ENCODE data around the gene KATNBL1. TPM values are rescaled to one million over a fixed set of nuclear protein-coding genes. Genes with fewer than 3 reads are reported as not detected.

Gene KATNBL1
- total RNA-seq = 10 to 100 TPM; 40.2 to 86.3 (median 52.4) TPM
- 10 to 100 TPM; 18.4 to 21.0 (median 18.7) TPM for polyA plus RNA-seq
- long read RNA-seq, donor 1, partial matches to known transcripts = 0 of 12 reads
- long read RNA-seq, donor 1, other reads (novel, unspliced or antisense) = 0 of 12 reads
- long read RNA-seq, donor 2, partial matches to known transcripts = 0 of 9 reads
- long read RNA-seq, donor 2, other reads (novel, unspliced or antisense) = 0 of 9 reads

- no peaks in the 10 kb centered on the region for H3K27me3 ChIP-seq (replicated peaks in 1 of 7)
- H3K4me3 ChIP-seq = peak within 1 kb of the TSS; percentile 56 to 85 (median 60)
- peaks cover 0 to 7% (median 0%) of the 10 kb centered on the region in 6 donors for H3K36me3 ChIP-seq
- H3K4me1 ChIP-seq = peaks cover 9 to 28% (median 24%) of the 10 kb centered on the region in 6 donors
- DNase-seq = peak; percentile 99
- peak within 1 kb of the TSS; percentile 66 to 92 (median 88) for H3K27ac ChIP-seq
- intact Hi-C loops (cut with DNase I; ENCODE audit: low total_unique reads) = loop anchor here (5.0 kb wide), 2 partner anchors 107 to 147 kb away; partner anchors contain the start of genes EMC7 and PGBD4
- H3K9me3 ChIP-seq = no peaks in the 10 kb centered on the region
- TF ChIP-seq CTCF (IDR thresholded peaks at IDR 0.05 in 8 of 11, conservative IDR thresholded peaks at IDR 0.05 in 3 of 11) = peak; percentile 90 to 99 (median 97)
- peak in 1 of 3 donors; percentile 82 for TF ChIP-seq POLR2A (IDR thresholded peaks at IDR 0.05)
- peak; percentile 73 to 88 (median 85) for TF ChIP-seq POLR2AphosphoS5 (IDR thresholded peaks at IDR 0.05)
- 0 to 1% (median 0%) methylated on average over 22 to 81 of the region's 81 CpGs for WGBS, 5 donors
Observed at GRCh38 chr15:34209421-34210282, at the start of gene KATNBL1. KATNBL1 (minus strand) TSS chr15:34210096; CDS start chr15:34163676, 46,420 bp downstream.

- H3K27ac ChIP-seq = no peak overlapping the region
- H3K9me3 ChIP-seq = no peaks in the 10 kb centered on the region
- H3K36me3 ChIP-seq = peaks cover 0 to 82% (median 38%) of the 10 kb centered on the region in 6 donors
- intact Hi-C loops (cut with DNase I; ENCODE audit: low total_unique reads) = no loop called here
- no peak overlapping the region for H3K4me3 ChIP-seq
- no peak for TF ChIP-seq POLR2AphosphoS5 (IDR thresholded peaks at IDR 0.05)
- no peak for TF ChIP-seq CTCF (IDR thresholded peaks at IDR 0.05 in 8 of 11, conservative IDR thresholded peaks at IDR 0.05 in 3 of 11)
- no peak for TF ChIP-seq POLR2A (IDR thresholded peaks at IDR 0.05)
- no peaks in the 10 kb centered on the region for H3K4me1 ChIP-seq
- WGBS, 5 donors = 92 to 97% (median 94%) methylated on average over 3 of the region's 3 CpGs
- no peak for DNase-seq
- H3K27me3 ChIP-seq (replicated peaks in 1 of 7) = no peaks in the 10 kb centered on the region
Observed at GRCh38 chr15:34259566-34259965, 49.7 kb upstream of the KATNBL1 start.

GRCh38 chr15:34258151-34258550 is 48.3 kb upstream of the KATNBL1 start:
- TF ChIP-seq POLR2A (IDR thresholded peaks at IDR 0.05) (no peak), CTCF (IDR thresholded peaks at IDR 0.05 in 8 of 11, conservative IDR thresholded peaks at IDR 0.05 in 3 of 11) (no peak), POLR2AphosphoS5 (IDR thresholded peaks at IDR 0.05) (no peak)
- no peak overlapping the region for H3K27ac ChIP-seq
- no peaks in the 10 kb centered on the region for H3K4me1 ChIP-seq
- no peak overlapping the region for H3K4me3 ChIP-seq
- intact Hi-C loops (cut with DNase I; ENCODE audit: low total_unique reads) = no loop called here
- no peaks in the 10 kb centered on the region for H3K27me3 ChIP-seq (replicated peaks in 1 of 7)
- H3K36me3 ChIP-seq = peaks cover 0 to 94% (median 52%) of the 10 kb centered on the region in 6 donors
- WGBS, 5 donors = 91 to 97% (median 94%) methylated on average over 2 of the region's 2 CpGs
- no peaks in the 10 kb centered on the region for H3K9me3 ChIP-seq
- no peak for DNase-seq

GRCh38 chr15:34252545-34252944 is 42.6 kb upstream of the KATNBL1 start:
- intact Hi-C loops (cut with DNase I; ENCODE audit: low total_unique reads) = no loop called here
- no peak for TF ChIP-seq POLR2A (IDR thresholded peaks at IDR 0.05)
- no peak for TF ChIP-seq CTCF (IDR thresholded peaks at IDR 0.05 in 8 of 11, conservative IDR thresholded peaks at IDR 0.05 in 3 of 11)
- Histone ChIP-seq H3K27me3 (replicated peaks in 1 of 7) (no peaks in the 10 kb centered on the region), H3K9me3 (no peaks in the 10 kb centered on the region), H3K4me3 (no peak overlapping the region), H3K27ac (peak overlapping the region in 1 of 8 donors; percentile 33), H3K36me3 (peaks cover 0 to 100% (median 87%) of the 10 kb centered on the region in 6 donors), H3K4me1 (peaks cover 0 to 5% (median 0%) of the 10 kb centered on the region in 6 donors)
- no peak for DNase-seq

All from spleen (tissue), 13 donors.